Renal pelvis (tissue), 4 donors: ENCODE results near the gene ACIN1. TPM values are rescaled to one million over a fixed set of nuclear protein-coding genes. Genes with fewer than 3 reads are reported as not detected.

Experiments
- DNase-seq: peaks from one replicate; pipeline ENCODE4 v3.0.0-alpha.2; 2013
- polyA plus RNA-seq, 3 donors: library from polyadenylated mRNA; unstranded; fragments of 120-200 nt; gene quantifications; one replicate each; pipeline ENCODE4 v1.2.1, GENCODE V29; 2013; ENCODE audit not compliant: insufficient read length in 3 of 3

The ACIN1 gene
- polyA plus RNA-seq, 3 donors: 246 to 370 (median 335) TPM

GRCh38 chr14:23043754-23044153, 51.2 kb downstream of the ACIN1 start:
- DNase-seq: no peak

GRCh38 chr14:23043145-23043544, 51.8 kb downstream of the ACIN1 start:
- DNase-seq: no peak

DNA sequence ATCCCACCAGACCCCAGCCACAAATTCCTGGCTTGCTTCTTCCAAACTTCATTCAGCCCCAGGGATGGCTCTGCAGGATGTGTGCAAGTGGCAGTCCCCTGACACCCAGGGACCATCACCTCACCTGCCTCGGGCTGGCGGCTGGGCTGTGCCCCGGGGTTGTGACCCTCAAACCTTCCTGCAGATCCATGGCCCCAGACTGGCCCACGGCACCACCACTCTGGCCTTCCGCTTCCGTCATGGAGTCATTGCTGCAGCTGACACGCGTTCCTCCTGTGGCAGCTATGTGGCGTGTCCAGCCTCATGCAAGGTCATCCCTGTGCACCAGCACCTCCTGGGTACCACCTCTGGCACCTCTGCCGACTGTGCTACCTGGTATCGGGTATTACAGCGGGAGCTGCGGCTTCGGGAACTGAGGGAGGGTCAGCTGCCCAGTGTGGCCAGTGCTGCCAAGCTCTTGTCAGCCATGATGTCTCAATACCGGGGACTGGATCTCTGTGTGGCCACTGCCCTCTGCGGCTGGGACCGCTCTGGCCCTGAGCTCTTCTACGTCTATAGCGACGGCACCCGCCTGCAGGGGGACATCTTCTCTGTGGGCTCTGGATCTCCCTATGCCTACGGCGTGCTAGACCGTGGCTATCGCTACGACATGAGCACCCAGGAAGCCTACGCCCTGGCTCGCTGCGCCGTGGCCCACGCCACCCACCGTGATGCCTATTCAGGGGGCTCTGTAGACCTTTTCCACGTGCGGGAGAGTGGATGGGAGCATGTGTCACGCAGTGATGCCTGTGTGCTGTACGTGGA, 52.6 kb downstream of the ACIN1 start, which contains the start of gene PSMB11:
Gene PSMB11 (plus strand): TSS at position 51 of the 804 bp plus-strand sequence. CDS start 14 bp downstream, at position 65.
- DNase-seq: no peak

DNA sequence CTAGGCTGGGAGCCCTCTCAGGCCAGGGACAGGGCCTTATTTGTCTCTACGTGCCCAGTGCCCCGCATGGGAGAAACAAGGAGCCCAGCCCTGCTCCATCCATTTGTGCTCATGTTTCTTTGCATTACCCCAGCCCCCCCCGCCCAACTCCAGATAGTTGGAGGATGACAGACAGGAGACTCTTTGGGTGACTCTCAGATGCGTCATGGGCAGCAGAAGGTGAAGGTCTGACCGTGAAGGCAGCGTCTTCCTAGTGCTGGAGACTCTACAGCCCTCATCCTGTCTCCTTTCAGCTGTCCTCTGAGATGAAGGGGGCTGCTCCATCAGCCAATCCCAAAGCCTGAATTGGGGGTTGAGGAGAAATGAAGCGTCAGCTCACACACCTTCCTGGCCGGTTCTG, 53.2 kb downstream of the ACIN1 start:
- no peak for DNase-seq

DNA sequence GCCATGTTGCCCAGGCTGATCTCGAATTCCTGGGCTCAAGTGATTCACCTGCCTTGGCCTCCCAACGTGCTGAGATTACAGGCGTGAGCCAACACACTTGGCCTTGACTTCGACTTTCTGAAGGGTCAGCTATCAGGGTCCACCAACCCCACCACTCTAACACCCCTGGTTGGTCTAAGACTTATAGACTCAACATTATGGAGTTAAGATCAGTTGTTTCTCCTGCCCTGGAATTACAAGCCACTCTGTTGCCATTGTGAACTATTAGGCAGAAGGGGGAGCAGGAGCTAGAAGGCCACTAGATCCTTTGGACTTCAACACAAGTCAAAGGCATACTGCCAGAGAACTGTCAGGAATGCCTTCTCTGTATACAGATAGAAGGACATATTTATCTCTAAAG, 54.8 kb downstream of the ACIN1 start:
- no peak for DNase-seq

DNA sequence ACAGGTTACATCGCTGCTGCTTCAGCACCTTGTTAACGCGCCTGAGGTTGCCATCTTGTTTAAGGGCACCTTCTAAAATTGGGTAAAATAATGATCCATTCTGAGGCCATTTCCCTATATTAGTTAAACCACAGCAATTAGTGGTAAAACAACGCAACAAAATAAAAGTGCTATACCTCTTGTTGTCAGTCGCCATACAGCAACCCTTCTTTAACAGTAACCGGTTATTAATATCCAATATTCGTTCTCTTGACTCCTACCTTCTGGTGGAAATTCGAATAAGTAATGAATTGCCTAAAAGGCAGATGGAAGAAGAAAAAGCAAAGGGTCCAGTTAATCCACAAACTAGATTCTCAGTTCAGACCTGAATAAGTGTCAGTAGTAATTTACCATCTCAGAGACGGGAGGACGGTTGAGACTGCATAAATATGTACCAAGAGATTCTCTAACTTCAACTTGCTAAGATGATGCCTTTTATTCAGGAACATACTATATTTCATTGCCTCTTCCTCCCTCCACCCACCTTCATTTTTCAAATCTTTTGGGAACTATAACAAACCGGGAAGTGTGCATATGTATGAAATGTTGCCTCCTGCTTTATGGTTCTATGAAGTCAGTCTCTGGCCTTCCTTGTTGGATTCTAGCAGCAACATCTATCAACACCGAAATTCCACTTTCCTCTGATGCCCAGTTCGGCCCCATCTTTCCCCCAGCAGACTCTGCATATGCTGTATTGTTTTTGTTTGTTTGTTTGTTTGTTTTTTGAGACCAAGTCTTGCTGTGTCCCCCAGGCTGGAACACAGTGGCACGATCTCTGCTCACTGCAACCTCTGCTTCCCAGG, 59.4 kb downstream of the ACIN1 start:
- no peak for DNase-seq

DNA sequence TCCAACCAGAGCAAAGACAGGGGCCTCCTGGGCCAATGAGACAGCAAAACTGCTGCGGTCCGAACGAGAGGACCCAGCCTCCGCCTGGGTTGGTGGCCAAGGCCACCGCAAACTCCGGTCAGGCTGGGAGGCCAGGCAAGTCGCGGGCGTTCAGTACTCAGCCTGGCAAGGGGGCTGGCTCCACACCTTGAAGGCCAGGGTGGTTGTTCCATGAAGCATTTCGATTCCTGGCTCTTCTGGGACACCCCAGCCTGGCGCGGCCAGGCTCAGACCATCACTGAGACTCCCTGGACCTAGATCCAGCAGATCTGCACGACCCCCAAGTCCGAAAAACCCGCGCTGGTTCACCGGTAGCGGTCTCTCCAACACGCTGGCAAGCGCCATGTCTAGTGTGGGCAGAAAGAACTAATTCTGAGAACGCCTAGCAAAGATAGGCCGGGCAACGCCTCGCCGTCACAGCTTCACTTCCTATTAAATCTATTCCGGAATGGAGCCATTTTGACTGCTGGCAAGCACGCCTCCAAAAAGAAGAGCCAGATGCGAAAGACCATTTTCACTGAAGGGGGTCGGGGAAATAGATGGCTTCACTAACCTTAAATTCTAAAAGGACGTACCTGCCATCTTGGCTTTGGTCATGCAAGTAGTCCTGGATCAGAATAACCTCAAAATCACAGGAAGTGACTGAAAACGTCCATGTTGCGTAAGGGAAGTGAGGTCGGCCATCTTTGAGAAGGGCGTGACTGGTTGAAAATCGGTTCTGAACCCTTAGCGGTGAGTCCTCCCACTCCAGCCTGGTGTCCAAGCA, 60.2 kb downstream of the ACIN1 start, which contains the start of gene PSMB5:
Gene PSMB5 (minus strand): TSS at position 403 of the 805 bp plus-strand sequence. CDS start 19 bp downstream, at position 384.
- DNase-seq: peak; percentile 95

- DNase-seq: no peak
These were observed 61.0 kb downstream of the ACIN1 start for GRCh38 chr14:23033801-23034497.

- no peak for DNase-seq
These were observed 61.6 kb downstream of the ACIN1 start for GRCh38 chr14:23033251-23033727.

DNA sequence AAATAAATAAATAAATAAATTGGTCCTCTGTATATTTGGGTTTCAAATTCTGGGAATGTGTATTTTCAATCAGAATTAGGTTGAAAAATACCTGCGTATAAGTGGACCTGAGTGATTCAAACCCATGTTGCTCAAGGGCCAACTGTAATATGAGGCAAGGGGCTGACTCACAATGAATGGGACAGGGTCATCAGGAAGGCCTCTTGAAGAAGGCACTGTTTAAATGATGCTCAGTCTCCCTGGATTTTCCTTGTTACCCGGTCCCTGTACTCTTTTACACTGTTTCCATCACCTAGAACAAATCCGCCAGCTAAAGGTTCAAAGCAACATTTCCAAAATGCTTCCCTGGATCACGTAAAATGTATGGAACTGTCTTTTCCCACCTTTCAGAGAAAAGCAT, 64.0 kb downstream of the ACIN1 start:
- no peak for DNase-seq

DNA sequence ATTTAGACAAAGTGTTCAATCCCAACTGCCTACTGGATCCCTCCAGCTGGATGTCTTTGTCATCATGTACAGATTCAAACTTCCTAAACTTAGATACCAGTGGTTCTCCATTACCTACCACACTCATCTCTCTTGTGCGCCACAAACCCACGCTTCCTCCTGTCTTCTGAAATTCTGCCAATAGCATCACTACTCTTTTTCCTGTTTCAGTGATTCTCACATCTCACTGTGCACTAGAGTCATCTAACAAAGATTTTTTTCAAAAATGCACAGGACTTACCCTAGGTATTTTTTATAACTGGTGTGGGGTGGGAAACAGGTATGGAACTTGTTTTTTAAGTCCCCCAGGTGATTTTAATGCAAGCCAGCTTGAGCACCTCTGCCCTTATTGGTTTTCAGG, 66.1 kb downstream of the ACIN1 start:
- no peak for DNase-seq

GRCh38 chr14:23025151-23025814, 69.7 kb downstream of the ACIN1 start:
- DNase-seq: peak; percentile 88

DNA sequence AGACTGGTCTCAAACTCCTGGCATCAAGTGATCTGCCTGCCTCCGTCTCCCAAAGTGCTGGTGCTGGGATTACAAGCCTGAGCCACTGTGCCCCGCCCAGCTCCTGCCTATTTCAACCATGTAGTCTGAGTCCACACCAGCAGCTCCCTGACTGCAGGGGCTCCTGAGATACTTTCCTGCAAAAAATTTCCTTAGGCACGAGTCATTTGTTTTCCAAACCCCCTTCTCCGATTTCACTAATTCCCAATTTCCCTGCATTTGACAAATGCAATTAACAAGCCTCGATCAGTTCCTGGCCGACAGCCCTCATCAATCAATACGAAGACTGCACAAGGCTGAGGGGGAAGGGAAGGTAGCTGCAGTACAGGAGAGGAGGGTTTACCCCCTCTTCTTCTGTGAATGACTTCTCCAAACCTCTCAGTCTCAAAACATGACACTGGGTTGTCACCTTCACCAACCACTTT, 70.3 kb downstream of the ACIN1 start:
- no peak for DNase-seq

GRCh38 chr14:23023795-23024152, 71.2 kb downstream of the ACIN1 start:
- DNase-seq: no peak

GRCh38 chr14:23023022-23023794, 71.7 kb downstream of the ACIN1 start:
- no peak for DNase-seq

- DNase-seq: no peak
These were observed 73.0 kb downstream of the ACIN1 start for GRCh38 chr14:23021889-23022442.

DNA sequence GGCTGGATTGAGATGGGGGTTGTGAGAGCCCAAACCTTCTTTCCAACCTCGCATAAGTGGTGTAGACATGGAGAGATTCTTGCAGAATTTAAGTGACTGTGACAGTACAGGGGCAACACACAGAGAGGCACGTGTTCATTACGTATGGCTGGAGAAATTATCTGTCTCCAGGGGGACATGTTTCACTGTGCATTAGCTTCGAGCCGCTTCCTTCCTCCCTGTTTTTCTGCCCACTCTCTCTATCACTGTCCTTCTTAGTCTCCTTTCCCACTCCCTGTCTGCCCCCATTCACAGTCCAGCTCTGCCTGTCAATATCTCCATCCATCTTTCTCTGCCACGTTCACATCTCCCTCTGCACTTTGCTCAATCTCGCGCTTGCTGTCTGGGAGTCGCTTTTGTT, 73.5 kb downstream of the ACIN1 start:
- DNase-seq: no peak

GRCh38 chr14:23020143-23021128, 74.5 kb downstream of the ACIN1 start:
- no peak for DNase-seq
